ENCODE measurements around the gene BANF2. TPM values are rescaled to one million over a fixed set of nuclear protein-coding genes. Genes with fewer than 3 reads are reported as not detected.

The BANF2 gene
- total and polyA plus RNA-seq, 2 of the 8 experiments (the other 6 are each of a cell fraction or from before 2014, with no cell fraction given): not detected

DNA sequence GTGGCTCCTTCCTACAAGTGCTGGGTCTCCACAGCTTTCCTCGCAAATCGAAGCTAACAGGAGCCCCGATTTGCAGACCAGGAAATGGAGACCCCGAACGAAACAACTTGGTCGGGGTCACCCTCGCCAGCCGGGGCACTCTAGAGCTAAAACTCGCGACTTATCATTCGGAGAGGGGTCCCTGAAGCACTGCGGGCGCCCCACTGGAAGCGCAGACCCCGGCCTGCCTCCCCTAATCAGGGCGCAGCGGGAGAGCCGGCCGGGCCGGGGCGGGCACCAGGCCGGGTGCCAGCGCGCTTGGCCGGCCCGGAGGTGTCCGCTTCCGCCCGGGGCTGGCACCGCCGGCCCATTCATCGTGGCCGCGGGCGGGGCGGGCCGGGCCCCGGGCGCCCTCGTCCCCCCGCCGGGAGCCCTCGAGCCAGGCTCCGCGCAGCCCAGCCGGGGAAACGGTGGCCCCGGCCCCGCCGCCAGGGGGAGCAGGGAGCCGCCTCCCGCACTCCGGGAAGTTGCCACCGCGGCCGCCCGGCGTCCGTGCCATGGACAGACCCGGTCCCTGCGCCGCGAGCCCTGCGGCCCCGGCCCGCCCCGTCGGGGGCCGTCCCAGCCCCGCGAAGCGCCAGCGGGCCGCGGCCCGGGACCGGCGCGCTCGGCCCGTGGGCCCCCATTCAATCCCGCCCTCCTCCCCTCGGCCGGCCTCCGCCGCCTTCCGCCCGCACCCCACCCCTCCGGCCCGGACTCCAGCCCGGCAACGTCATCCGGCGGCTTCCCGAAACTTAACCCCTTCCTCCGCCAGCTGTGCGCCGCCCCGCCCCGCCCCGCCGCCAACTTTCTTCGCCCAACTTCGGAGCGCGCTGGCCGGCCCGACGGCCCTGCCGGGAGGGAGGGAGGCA, 18.7 kb upstream of the BANF2 start:
- H4K8ac ChIP-seq (ENCODE audit: extremely low read depth, insufficient read depth, low read length): peak overlapping the region; percentile 64
- peak overlapping the region; percentile 86 to 95 for H3K4me2 ChIP-seq (ENCODE audit: insufficient read depth in 1 of 2, low read depth in 2 of 2, low read length in 2 of 2)
- peaks cover 6 to 12% (median 9%) of the 10 kb centered on the region in 4 experiments; a peak in 6 of 7 replicates for H3K4me1 ChIP-seq (replicated peaks in 1 of 4; ENCODE audit: control insufficient read depth in 3 of 4, insufficient read depth in 4 of 4, low read length in 3 of 4)
- no peak overlapping the region for H3K56ac ChIP-seq (replicated peaks; ENCODE audit: insufficient read length, low read depth, low read length)
- peak in 1 of 2 experiments; percentile 92 for DNase-seq (ENCODE audit: low read depth in 1 of 2, low spot score in 2 of 2)
- H4K91ac ChIP-seq (replicated peaks; ENCODE audit: insufficient read length, low read length): no peak overlapping the region
- WGBS, 2 experiments (ENCODE audit: extremely low coverage in 1 of 2, insufficient coverage in 1 of 2, insufficient read length in 1 of 2, insufficient replicate concordance in 2 of 2, low coverage in 1 of 2, low lambda C conversion rate in 2 of 2, missing lambda C conversion rate in 1 of 2): 2% methylated on average over 24 of the region's 110 CpGs; no CpG with 5 or more reads in 1 of the 2 experiments
- no peak overlapping the region for H2BK120ac ChIP-seq (replicated peaks; ENCODE audit: low read depth, low read length)
- POLR2A ChIA-PET (ENCODE audit: partially characterized antibody): interaction anchor here (1.3 to 3.6 kb wide), 9 partner anchors 17 to 288 kb away, joined by 3 to 19 read pairs (median 4); partner anchors contain the start of genes MGME1 and SNX5
- no peak overlapping the region for H2AFZ ChIP-seq (ENCODE audit: low read length)
- peak overlapping the region; percentile 14; the same call in 1 of the 2 replicates for H3K27ac ChIP-seq (ENCODE audit: low read depth, low read length)
- no peak overlapping the region for H3K23ac ChIP-seq (ENCODE audit: insufficient read length)
- peaks cover 16% of the 10 kb centered on the region for H3K79me1 ChIP-seq (ENCODE audit: low read depth, low read length)
- H3K18ac ChIP-seq (ENCODE audit: extremely low read depth, low read length): no peak overlapping the region; the same call in 1 of the 2 replicates
- peak overlapping the region in 2 of 4 experiments; percentile 47 to 89; a peak in 5 of 7 replicates for H3K9ac ChIP-seq (replicated peaks in 1 of 4; ENCODE audit: extremely low read depth in 1 of 4, low read depth in 3 of 4, low read length in 3 of 4)
- H3K27me3 ChIP-seq (replicated peaks in 1 of 4; ENCODE audit: control insufficient read depth in 3 of 4, extremely low read depth in 1 of 4, insufficient read depth in 3 of 4, low read length in 3 of 4): no peaks in the 10 kb centered on the region
- FAIRE-seq: no peak
- H3K23me2 ChIP-seq (ENCODE audit: low read depth, low read length): peaks cover 10% of the 10 kb centered on the region; the same call in 1 of the 2 replicates
- peak overlapping the region; percentile 55; the same call in 1 of the 2 replicates for H2BK5ac ChIP-seq (ENCODE audit: low read depth, low read length)
- H3K79me2 ChIP-seq (ENCODE audit: control insufficient read depth in 1 of 2, insufficient read depth in 2 of 2, low read length in 2 of 2): peaks cover 17 to 47% of the 10 kb centered on the region in 2 experiments
- H3K36me3 ChIP-seq (ENCODE audit: control insufficient read depth in 2 of 4, insufficient read depth in 4 of 4, low read length in 3 of 4): peaks cover 0 to 8% (median 1%) of the 10 kb centered on the region in 4 experiments; a peak in 3 of 8 replicates
- H4K5ac ChIP-seq (ENCODE audit: insufficient read length, low read depth, low read length): no peak overlapping the region
- H3K14ac ChIP-seq (ENCODE audit: insufficient read length): no peak overlapping the region
- CTCF ChIA-PET (ENCODE audit: partially characterized antibody): interaction anchor here (0.6 to 4.0 kb wide), 20 partner anchors 10 to 257 kb away, joined by 3 to 24 read pairs (median 4); no protein-coding TSS in a partner anchor
- H3K4ac ChIP-seq (replicated peaks; ENCODE audit: insufficient read length, low read depth, low read length): no peak overlapping the region
- no peak overlapping the region for H2AK5ac ChIP-seq (ENCODE audit: low read depth, low read length)
- H4K20me1 ChIP-seq (replicated peaks in 1 of 2; ENCODE audit: control insufficient read depth in 1 of 2, insufficient read depth in 2 of 2, low read length in 2 of 2): peaks cover 8 to 15% of the 10 kb centered on the region in 2 experiments
- H3K9me3 ChIP-seq (ENCODE audit: insufficient read depth in 2 of 2, low read depth in 1 of 2, low read length in 1 of 2): no peaks in the 10 kb centered on the region
- peak overlapping the region; percentile 87 to 96 (median 94) for H3K4me3 ChIP-seq (ENCODE audit: extremely low read depth in 1 of 4, insufficient read depth in 2 of 4, low read depth in 3 of 4, low read length in 4 of 4)
- H2BK12ac ChIP-seq (ENCODE audit: low read depth, low read length): no peak overlapping the region
- H2BK20ac ChIP-seq (ENCODE audit: low read length): no peak overlapping the region
- H2BK15ac ChIP-seq (ENCODE audit: low read length): no peak overlapping the region
- TF ChIP-seq SIX5 (IDR thresholded peaks at IDR 0.05; ENCODE audit: low read depth, low read length): no peak
- no peak for TF ChIP-seq RXRA (IDR thresholded peaks at IDR 0.05; ENCODE audit: insufficient read depth, low read depth, low read length)
- TF ChIP-seq FOSL1 (IDR thresholded peaks at IDR 0.05; ENCODE audit: insufficient read depth, low read depth, low read length): no peak
- TF ChIP-seq RAD21 (IDR thresholded peaks at IDR 0.05 in 1 of 2, conservative IDR thresholded peaks at IDR 0.05 in 1 of 2; ENCODE audit: low read depth in 2 of 2, low read length in 2 of 2): peak; percentile 56 to 77
- no peak for TF ChIP-seq TBP (IDR thresholded peaks at IDR 0.05; ENCODE audit: low read depth, low read length)
- peak in 1 of 2 experiments; percentile 29; a peak in 1 of 4 replicates for TF ChIP-seq HDAC2 (IDR thresholded peaks at IDR 0.05; ENCODE audit: borderline replicate concordance in 1 of 2, low read depth in 2 of 2, low read length in 2 of 2)
- no peak for TF ChIP-seq GABPA (IDR thresholded peaks at IDR 0.05; ENCODE audit: borderline replicate concordance, insufficient read depth, low read length)
- TF ChIP-seq SIN3A (conservative IDR thresholded peaks at IDR 0.05 in 1 of 2, IDR thresholded peaks at IDR 0.05 in 1 of 2; ENCODE audit: low read depth in 1 of 2, low read length in 2 of 2): 0 out of 4 replicates have a peak, but pooled peaks of 1 of the 2 experiments have one; percentile 20
